K562 (cell line): Measurements from ENCODE around the gene PHEX. TPM values are rescaled to one million over a fixed set of nuclear protein-coding genes. Genes with fewer than 3 reads are reported as not detected.

Experiments
- BCOR ChIP-seq: fragments of 450-650 bp; IDR thresholded peaks from 2 replicates; pipeline ENCODE4 v1.6.1; 2016
- CBX2 ChIP-seq: fragments of 200-600 bp; sonication (generic); IDR thresholded peaks from one replicate; pipeline ENCODE4 v1.6.1; 2012; ENCODE audit warnings: mild to moderate bottlenecking, low read length, inconsistent platforms; ENCODE audit not compliant: insufficient read depth, poor library complexity, severe bottlenecking
- ILK ChIP-seq: fragments of 450-650 bp; IDR thresholded peaks from 2 replicates; pipeline ENCODE4 v1.6.1; 2016; ENCODE audit warnings: missing genetic modification characterization, low read depth, mild to moderate bottlenecking, missing compliant biosample characterization, moderate library complexity, borderline replicate concordance
- OTX1 ChIP-seq: fragments of 450-650 bp; formaldehyde crosslinking; IDR thresholded peaks from 2 replicates; pipeline ENCODE4 v1.4.0; 2022; ENCODE audit warnings: mild to moderate bottlenecking
- SUPT5H ChIP-seq: fragments of 450-650 bp; IDR thresholded peaks from 2 replicates; pipeline ENCODE4 v1.6.1; 2016
- TFAM ChIP-seq: fragments of 250-450 bp; sonication (Bioruptor Pico); conservative IDR thresholded peaks from 2 replicates; pipeline ENCODE4 v1.5.0; 2021; ENCODE audit warnings: mild to moderate bottlenecking, moderate library complexity
- ZNF583 ChIP-seq: fragments of 250-450 bp; sonication (Bioruptor Pico); IDR thresholded peaks from 2 replicates; pipeline ENCODE4 v1.4.0; 2020
- polyA plus RNA-seq, 8 experiments: library from polyadenylated mRNA; depleted of rRNA in 4 of 8; stranded (reverse) in 5 of 8; unstranded in 3 of 8; fragments of >200 nt; fragmentation: Nextera tagmentation in 2 of 8; fragmentation: Illumina TruSeq in 1 of 8; extraction: Ambion mirVana in 2 of 8; extraction: Trizol in 1 of 8; gene quantifications; 2 replicates each; pipeline versions ENCODE4 v1.2.1 to v1.2.3, GENCODE V29; 2011 to 2014; ENCODE audit warnings: inconsistent platforms in 1 of 8, missing spikeins in 1 of 8
- total RNA-seq, 7 experiments: library from RNA; depleted of rRNA in 6 of 7; stranded (reverse); fragments of >200 nt in 6 of 7; fragmentation: Illumina TruSeq in 2 of 7; extraction: Trizol in 2 of 7; gene quantifications; 2 replicates each; pipeline versions ENCODE4 v1.2.1 to v1.2.3, GENCODE V29; 2011 to 2021; ENCODE audit warnings: low replicate concordance in 1 of 7
- TF ChIP-seq, protein P1 (sequence below): sonication (generic); formaldehyde crosslinking; IDR thresholded peaks from 2 replicates; pipeline ENCODE4 v1.8.1; 2023; ENCODE audit warnings: mild to moderate bottlenecking, missing genetic modification reagents, moderate library complexity
- TF ChIP-seq, protein P2 (sequence below), 3 experiments: fragments of 200-800 bp in 1 of 3; sonication (Bioruptor generic) in 1 of 3; sonication (generic) in 1 of 3; formaldehyde crosslinking in 1 of 3; IDR thresholded peaks; 2 replicates each; pipeline versions ENCODE4 v1.6.1 to v1.8.0; 2016 to 2022; ENCODE audit warnings: mild to moderate bottlenecking in 2 of 3, missing compliant biosample characterization in 2 of 3, missing genetic modification characterization in 2 of 3, missing genetic modification reagents in 1 of 3
- TF ChIP-seq, protein P3 (sequence below), 2 experiments: fragments of 450-650 bp; IDR thresholded peaks; 2 replicates each; pipeline ENCODE4 v1.6.1; 2016

PHEX gene
- total and polyA plus RNA-seq, 9 of the 15 experiments (the other 6 are each of a cell fraction or from before 2014, with no cell fraction given): 0.01 to 0.11 (median 0.04) TPM; not detected in 6

DNA sequence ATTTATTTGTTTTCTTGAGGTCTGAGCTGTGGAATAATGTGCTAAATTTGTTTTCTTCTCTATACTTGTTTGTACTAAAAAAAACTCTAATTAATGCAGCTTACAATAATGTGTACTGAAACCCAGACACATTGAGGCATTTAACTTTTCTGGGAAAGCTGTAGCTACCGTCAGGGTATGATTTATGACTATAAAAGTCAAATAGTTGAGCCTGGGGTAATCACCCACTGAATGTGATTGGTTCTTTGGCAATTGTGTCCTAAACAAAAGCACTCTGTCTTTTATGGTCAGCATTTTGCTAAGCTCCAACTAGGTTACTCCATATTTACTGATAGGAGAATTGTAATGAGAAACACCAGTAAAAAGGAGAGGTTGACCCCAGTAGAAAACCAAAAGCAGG lies 174.7 kb downstream of the PHEX start (continued):
- TF ChIP-seq, protein P1, sequence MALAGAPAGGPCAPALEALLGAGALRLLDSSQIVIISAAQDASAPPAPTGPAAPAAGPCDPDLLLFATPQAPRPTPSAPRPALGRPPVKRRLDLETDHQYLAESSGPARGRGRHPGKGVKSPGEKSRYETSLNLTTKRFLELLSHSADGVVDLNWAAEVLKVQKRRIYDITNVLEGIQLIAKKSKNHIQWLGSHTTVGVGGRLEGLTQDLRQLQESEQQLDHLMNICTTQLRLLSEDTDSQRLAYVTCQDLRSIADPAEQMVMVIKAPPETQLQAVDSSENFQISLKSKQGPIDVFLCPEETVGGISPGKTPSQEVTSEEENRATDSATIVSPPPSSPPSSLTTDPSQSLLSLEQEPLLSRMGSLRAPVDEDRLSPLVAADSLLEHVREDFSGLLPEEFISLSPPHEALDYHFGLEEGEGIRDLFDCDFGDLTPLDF (CRISPR knock-in tag): no peak
- TF ChIP-seq TFAM (no peak), CBX2 (no peak), ZNF583 (CRISPR knock-in tag) (no peak), OTX1 (CRISPR knock-in tag) (no peak), ILK (tag) (no peak), SUPT5H (no peak), BCOR (no peak)
- TF ChIP-seq, protein P2, sequence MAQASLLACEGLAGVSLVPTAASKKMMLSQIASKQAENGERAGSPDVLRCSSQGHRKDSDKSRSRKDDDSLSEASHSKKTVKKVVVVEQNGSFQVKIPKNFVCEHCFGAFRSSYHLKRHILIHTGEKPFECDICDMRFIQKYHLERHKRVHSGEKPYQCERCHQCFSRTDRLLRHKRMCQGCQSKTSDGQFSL (CRISPR knock-in tag; IDR thresholded peaks at IDR 0.05): no peak
- TF ChIP-seq, protein P2 (tag; IDR thresholded peaks at IDR 0.05): no peak
- TF ChIP-seq, protein P3, sequence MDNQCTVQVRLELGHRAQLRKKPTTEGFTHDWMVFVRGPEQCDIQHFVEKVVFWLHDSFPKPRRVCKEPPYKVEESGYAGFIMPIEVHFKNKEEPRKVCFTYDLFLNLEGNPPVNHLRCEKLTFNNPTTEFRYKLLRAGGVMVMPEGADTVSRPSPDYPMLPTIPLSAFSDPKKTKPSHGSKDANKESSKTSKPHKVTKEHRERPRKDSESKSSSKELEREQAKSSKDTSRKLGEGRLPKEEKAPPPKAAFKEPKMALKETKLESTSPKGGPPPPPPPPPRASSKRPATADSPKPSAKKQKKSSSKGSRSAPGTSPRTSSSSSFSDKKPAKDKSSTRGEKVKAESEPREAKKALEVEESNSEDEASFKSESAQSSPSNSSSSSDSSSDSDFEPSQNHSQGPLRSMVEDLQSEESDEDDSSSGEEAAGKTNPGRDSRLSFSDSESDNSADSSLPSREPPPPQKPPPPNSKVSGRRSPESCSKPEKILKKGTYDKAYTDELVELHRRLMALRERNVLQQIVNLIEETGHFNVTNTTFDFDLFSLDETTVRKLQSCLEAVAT (IDR thresholded peaks at IDR 0.05): no peak
